Endothelial cell of umbilical vein (primary cell): Measurements from ENCODE around the gene ACD. TPM values are rescaled to one million over a fixed set of nuclear protein-coding genes. Genes with fewer than 3 reads are reported as not detected.

Experiments used
- BruUV-seq: library from RNA; stranded (reverse); fragments of 400-500 nt; replicated peaks from 2 replicates; lab custom pipeline; 2021; lab: Mats Ljungman, UMichigan
- CTCF ChIA-PET: fragments of 300-600, 350-600 bp; sonication (Branson Sonifier 250); formaldehyde crosslinking; loops from one replicate; lab custom pipeline; 2021; ENCODE audit warnings: antibody characterized with exemption, inconsistent platforms; lab: Charles Lee
- POLR2A ChIA-PET: fragments of 300-600, 350-600 bp; sonication (Branson Sonifier 250); formaldehyde crosslinking; loops from one replicate; lab custom pipeline; 2021; ENCODE audit warnings: antibody characterized with exemption, inconsistent platforms; lab: Charles Lee
- DNase-seq: peaks from one replicate; pipeline ENCODE4 v3.0.0-alpha.2; 2011; ENCODE audit warnings: low read depth, low spot score
- FAIRE-seq: peaks from 2 replicates; lab custom pipeline; 2011; peaks lifted over from hg19 to GRCh38; lab: Jason Lieb, UNC
- H2AFZ ChIP-seq: 2 replicates; pipeline ENCODE4 v1.6.0; 2012; ENCODE audit warnings: low read depth, low read length, control low read depth, inconsistent platforms
- H3K27ac ChIP-seq: 2 replicates; pipeline ENCODE4 v1.5.1; 2011; ENCODE audit warnings: low read depth, mild to moderate bottlenecking, control low read depth, low read length, moderate library complexity; ENCODE audit not compliant: insufficient read depth
- H3K27me3 ChIP-seq, 2 experiments: 2 replicates each; pipeline versions ENCODE4 v1.6.0 to v1.6.1; 2011; ENCODE audit warnings: low read length in 2 of 2, mixed read lengths in 1 of 2; ENCODE audit not compliant: control insufficient read depth in 2 of 2, insufficient read depth in 2 of 2
- H3K36me3 ChIP-seq, 2 experiments: 2 replicates in 1 of 2; 3 replicates in 1 of 2; pipeline ENCODE4 v1.5.1; 2011; ENCODE audit warnings: low read length in 2 of 2, mild to moderate bottlenecking in 1 of 2, moderate library complexity in 1 of 2; ENCODE audit not compliant: control insufficient read depth in 2 of 2, insufficient read depth in 2 of 2; ENCODE audit errors: extremely low read depth in 1 of 2
- H3K4me1 ChIP-seq: 3 replicates; pipeline ENCODE4 v1.5.1; 2011; ENCODE audit warnings: mild to moderate bottlenecking, low read length; ENCODE audit not compliant: control insufficient read depth, insufficient read depth; ENCODE audit errors: extremely low read depth
- H3K4me2 ChIP-seq: 2 replicates; pipeline ENCODE4 v1.6.1; 2011; ENCODE audit warnings: low read length, control low read depth, mixed read lengths; ENCODE audit not compliant: insufficient read depth
- H3K4me3 ChIP-seq, 3 experiments: fragments of 200-600 bp in 1 of 3; sonication (generic), shearing (Covaris generic) in 1 of 3; replicated peaks in 1 of 3; 2 replicates each; pipeline ENCODE4 v1.5.1; 2011 to 2016; ENCODE audit warnings: control low read depth in 3 of 3, low read length in 3 of 3, mild to moderate bottlenecking in 2 of 3, inconsistent platforms in 1 of 3, low read depth in 1 of 3, moderate library complexity in 1 of 3; ENCODE audit not compliant: insufficient read depth in 1 of 3
- H3K79me2 ChIP-seq: 2 replicates; pipeline ENCODE4 v1.6.0; 2012; ENCODE audit warnings: low read length, inconsistent platforms; ENCODE audit not compliant: control insufficient read depth, insufficient read depth
- H3K9ac ChIP-seq: replicated peaks from 2 replicates; pipeline ENCODE3; 2011; ENCODE audit warnings: low read length, control low read depth; ENCODE audit not compliant: insufficient read depth; ENCODE audit errors: extremely low read depth
- H3K9me1 ChIP-seq: replicated peaks from 3 replicates; pipeline ENCODE4 v1.6.0; 2011; ENCODE audit warnings: mild to moderate bottlenecking, low read length; ENCODE audit not compliant: control insufficient read depth, insufficient read depth; ENCODE audit errors: extremely low read depth
- H3K9me3 ChIP-seq: replicated peaks from 2 replicates; pipeline ENCODE4 v1.5.1; 2012; ENCODE audit warnings: low read length, inconsistent platforms; ENCODE audit not compliant: control insufficient read depth, insufficient read depth
- H4K20me1 ChIP-seq: replicated peaks from 2 replicates; pipeline ENCODE3; 2011; ENCODE audit warnings: mild to moderate bottlenecking, low read length; ENCODE audit not compliant: control insufficient read depth, insufficient read depth; ENCODE audit errors: extremely low read depth
- CTCF ChIP-seq, 2 donors: IDR thresholded peaks; 1 replicate in 1 of 2; 2 replicates in 1 of 2; pipeline ENCODE4 v1.5.1; 2011; ENCODE audit warnings: low read length in 2 of 2, mild to moderate bottlenecking in 2 of 2, moderate library complexity in 2 of 2, control low read depth in 1 of 2, inconsistent platforms in 1 of 2, low read depth in 1 of 2; ENCODE audit not compliant: insufficient read depth in 1 of 2; ENCODE audit errors: extremely low read depth in 1 of 2
- EZH2 ChIP-seq: IDR thresholded peaks from 2 replicates; pipeline ENCODE4 v1.6.1; 2012; ENCODE audit warnings: borderline replicate concordance, low read depth, mild to moderate bottlenecking, moderate library complexity, low read length, inconsistent platforms; ENCODE audit not compliant: severe bottlenecking
- FOS ChIP-seq: IDR thresholded peaks from 2 replicates; pipeline ENCODE4 v1.6.1; 2011; ENCODE audit warnings: mild to moderate bottlenecking, low read length, moderate library complexity, borderline replicate concordance; ENCODE audit not compliant: insufficient read depth
- GATA2 ChIP-seq: IDR thresholded peaks from 2 replicates; pipeline ENCODE4 v1.7.0; 2011; ENCODE audit warnings: low read depth, mild to moderate bottlenecking, moderate library complexity, mixed read lengths, low read length; ENCODE audit not compliant: insufficient read length, insufficient read depth
- JUN ChIP-seq: IDR thresholded peaks from 2 replicates; pipeline ENCODE4 v1.6.1; 2011; ENCODE audit warnings: borderline replicate concordance, low read depth; ENCODE audit not compliant: insufficient read length, insufficient read depth
- MAX ChIP-seq: IDR thresholded peaks from 2 replicates; pipeline ENCODE4 v1.6.1; 2011; ENCODE audit not compliant: insufficient read depth, insufficient read length
- MYC ChIP-seq: IDR thresholded peaks from one replicate; pipeline ENCODE4 v1.6.1; 2011; ENCODE audit warnings: mild to moderate bottlenecking, low read depth, low read length
- POLR2A ChIP-seq: IDR thresholded peaks from 2 replicates; pipeline ENCODE4 v1.6.1; 2012; ENCODE audit warnings: low read depth, mild to moderate bottlenecking, control low read depth, low read length
- POLR2AphosphoS5 ChIP-seq: IDR thresholded peaks from 2 replicates; pipeline ENCODE4 v1.6.1; 2012; ENCODE audit warnings: low read depth, mild to moderate bottlenecking, control low read depth, low read length, moderate library complexity; ENCODE audit not compliant: insufficient read depth
- dilution Hi-C: fragments of 300-500 bp; cut with MboI; formaldehyde crosslinking; loops from one replicate; pipeline ENCODE4 v1.15.0; 2019; ENCODE audit warnings: low sequenced_read_pairs; ENCODE audit not compliant: extremely low pct_ligation_motif_present
- intact Hi-C: fragments of 100-400 bp; cut with micrococcal nuclease; formaldehyde crosslinking; loops from one replicate; pipeline ENCODE4 v1.10.0; 2022
- polyA plus RNA-seq, 4 experiments: library from polyadenylated mRNA; depleted of rRNA in 3 of 4; stranded (reverse) in 3 of 4; unstranded in 1 of 4; fragments of >200 nt; gene quantifications; 2 replicates each; pipeline versions ENCODE4 v1.2.1 to v1.2.3, GENCODE V29; 2011 to 2012; ENCODE audit warnings: missing spikeins in 1 of 4
- total RNA-seq: library from RNA; stranded (reverse); gene quantifications from 2 replicates; pipeline ENCODE4 v1.2.3, GENCODE V29; 2021

ACD gene
- total and polyA plus RNA-seq, 2 donors (not counting 3 experiments of a cell fraction or from before 2014, with no cell fraction given), result 24.4 to 36.0 TPM

GRCh38 chr16:67636713-67637112 is 23.3 kb downstream of the ACD start:
- DNase-seq, result no peak
- Histone ChIP-seq H3K36me3 (peaks cover 8 to 26% of the 10 kb centered on the region in 2 experiments), H4K20me1 (no peaks in the 10 kb centered on the region), H3K4me1 (no peaks in the 10 kb centered on the region), H3K9me1 (no peaks in the 10 kb centered on the region), H3K4me3 (no peak overlapping the region), H2AFZ (no peak overlapping the region), H3K9me3 (no peaks in the 10 kb centered on the region), H3K9ac (no peak overlapping the region), H3K79me2 (no peaks in the 10 kb centered on the region), H3K27me3 (no peaks in the 10 kb centered on the region), H3K4me2 (no peak overlapping the region), H3K27ac (no peak overlapping the region)
- ChIA-PET POLR2A (no interaction called here), CTCF (no interaction called here)
- dilution Hi-C loops, result no loop called here
- TF ChIP-seq FOS (no peak), POLR2A (no peak), MYC (no peak), EZH2 (no peak), POLR2AphosphoS5 (no peak), MAX (no peak), CTCF (IDR thresholded peaks at IDR 0.05; ENCODE audit: extremely low read depth in 1 of 2, insufficient read depth in 1 of 2, low read depth in 1 of 2, low read length in 2 of 2) (no peak), GATA2 (no peak), JUN (no peak)
- FAIRE-seq, result no peak
- BruUV-seq, result no TSS peak
- intact Hi-C loops, result no loop called here
